ENCODE results near the gene TMEM87A. TPM values are rescaled to one million over a fixed set of nuclear protein-coding genes. Genes with fewer than 3 reads are reported as not detected.
A peak's percentile ranks its signal among the peaks of the same experiment; 100 is the strongest.
"Not testable (repeated sequence)": the region's sequence is repeated elsewhere in the genome, so short reads cannot be mapped to it uniquely, and the experiment has no call there.

The TMEM87A gene, protein sequence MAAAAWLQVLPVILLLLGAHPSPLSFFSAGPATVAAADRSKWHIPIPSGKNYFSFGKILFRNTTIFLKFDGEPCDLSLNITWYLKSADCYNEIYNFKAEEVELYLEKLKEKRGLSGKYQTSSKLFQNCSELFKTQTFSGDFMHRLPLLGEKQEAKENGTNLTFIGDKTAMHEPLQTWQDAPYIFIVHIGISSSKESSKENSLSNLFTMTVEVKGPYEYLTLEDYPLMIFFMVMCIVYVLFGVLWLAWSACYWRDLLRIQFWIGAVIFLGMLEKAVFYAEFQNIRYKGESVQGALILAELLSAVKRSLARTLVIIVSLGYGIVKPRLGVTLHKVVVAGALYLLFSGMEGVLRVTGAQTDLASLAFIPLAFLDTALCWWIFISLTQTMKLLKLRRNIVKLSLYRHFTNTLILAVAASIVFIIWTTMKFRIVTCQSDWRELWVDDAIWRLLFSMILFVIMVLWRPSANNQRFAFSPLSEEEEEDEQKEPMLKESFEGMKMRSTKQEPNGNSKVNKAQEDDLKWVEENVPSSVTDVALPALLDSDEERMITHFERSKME
- 44.0 TPM for polyA plus RNA-seq (2013)

DNA sequence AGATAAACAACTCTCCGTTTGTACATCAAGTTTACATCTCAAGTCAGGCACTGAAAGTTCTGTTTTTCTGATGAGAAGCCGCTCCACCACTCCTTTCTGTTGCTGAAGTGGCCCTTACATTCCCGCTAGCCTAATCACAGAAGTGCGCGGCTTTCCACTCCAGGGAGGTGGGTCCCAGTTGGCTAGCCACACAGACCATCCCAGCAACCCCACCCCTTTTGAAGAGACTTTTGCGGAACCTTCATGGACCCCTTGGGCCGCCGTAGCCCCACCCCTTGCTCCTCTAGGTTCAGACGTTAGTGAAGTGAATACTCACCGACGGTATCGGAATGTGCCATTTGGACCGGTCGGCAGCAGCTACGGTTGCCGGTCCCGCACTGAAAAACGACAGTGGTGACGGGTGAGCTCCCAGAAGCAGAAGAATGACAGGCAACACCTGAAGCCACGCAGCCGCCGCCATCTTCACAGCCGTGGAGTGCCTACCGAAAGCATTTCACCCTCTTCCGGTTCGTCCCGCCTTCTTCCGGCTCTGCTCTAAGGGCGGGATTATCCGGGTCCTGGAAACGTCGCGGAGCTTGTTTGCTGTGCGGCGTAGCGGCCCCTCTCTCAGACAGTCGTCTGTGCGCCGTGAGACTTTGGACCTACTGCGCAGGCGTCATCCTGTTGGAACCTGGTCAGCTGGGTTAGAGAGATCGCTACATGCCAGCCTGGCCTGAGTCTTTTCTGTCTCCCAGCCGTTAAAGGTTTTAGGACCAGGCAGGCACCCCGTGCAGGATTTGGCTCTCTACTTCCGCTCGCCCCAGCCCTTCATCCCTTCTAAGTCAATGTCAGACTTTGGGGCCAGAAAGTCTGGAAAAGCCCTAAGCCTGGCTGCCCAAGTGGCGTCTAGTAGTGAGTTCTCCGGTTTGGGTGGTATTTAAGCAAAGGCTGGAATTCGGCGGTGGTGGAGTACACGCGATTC, at the start of gene TMEM87A, which contains the start of gene GANC:
TMEM87A (minus strand) TSS at position 495 of the 961 bp plus-strand sequence; CDS start at position 460, 35 bp downstream.
GANC (plus strand) TSS at position 263 of the 961 bp plus-strand sequence. CDS start 1,281 bp downstream, outside the sequence.
- ChIA-PET POLR2A (interaction anchor here (0.5 to 0.6 kb wide), 5 partner anchors 92 to 1176 kb away, joined by 3 to 6 read pairs (median 3); no protein-coding TSS in a partner anchor), CTCF (interaction anchor here (0.6 to 1.5 kb wide), 3 partner anchors 19 to 859 kb away, joined by 3 read pairs; no protein-coding TSS in a partner anchor)
- Histone ChIP-seq H3K36me3 (ENCODE audit: control insufficient read depth in 4 of 4, insufficient read depth in 4 of 4, low read length in 3 of 4) (peaks cover 0 to 6% (median 4%) of the 10 kb centered on the region in 4 experiments), H3K4me3 (ENCODE audit: control insufficient read depth in 1 of 7, extremely low read depth in 1 of 7, insufficient read depth in 4 of 7, low read depth in 2 of 7, low read length in 6 of 7) (peak within 1 kb of the TSS; percentile 79 to 100 (median 97)), H3K9me3 (ENCODE audit: control extremely low read depth in 1 of 5, control insufficient read depth in 4 of 5, insufficient read depth in 2 of 5, low read depth in 1 of 5, low read length in 4 of 5) (no peaks in the 10 kb centered on the region), H3K4me1 (ENCODE audit: control extremely low read depth in 1 of 4, control insufficient read depth in 4 of 4, insufficient read depth in 4 of 4, low read length in 3 of 4) (peaks cover 10 to 48% (median 26%) of the 10 kb centered on the region in 4 experiments), H3K27ac (ENCODE audit: insufficient read depth in 1 of 2, low read depth in 1 of 2, low read length in 2 of 2, poor library complexity in 1 of 2, severe bottlenecking in 2 of 2) (peak within 1 kb of the TSS; percentile 85 to 93), H3K27me3 (replicated peaks in 2 of 5; ENCODE audit: control insufficient read depth in 4 of 5, insufficient read depth in 5 of 5, low read length in 4 of 5) (no peaks in the 10 kb centered on the region)
- peak; percentile 98 to 99 (median 99) for DNase-seq
- 0% methylated on average over 45 of the region's 52 CpGs for WGBS (ENCODE audit: insufficient coverage)

DNA sequence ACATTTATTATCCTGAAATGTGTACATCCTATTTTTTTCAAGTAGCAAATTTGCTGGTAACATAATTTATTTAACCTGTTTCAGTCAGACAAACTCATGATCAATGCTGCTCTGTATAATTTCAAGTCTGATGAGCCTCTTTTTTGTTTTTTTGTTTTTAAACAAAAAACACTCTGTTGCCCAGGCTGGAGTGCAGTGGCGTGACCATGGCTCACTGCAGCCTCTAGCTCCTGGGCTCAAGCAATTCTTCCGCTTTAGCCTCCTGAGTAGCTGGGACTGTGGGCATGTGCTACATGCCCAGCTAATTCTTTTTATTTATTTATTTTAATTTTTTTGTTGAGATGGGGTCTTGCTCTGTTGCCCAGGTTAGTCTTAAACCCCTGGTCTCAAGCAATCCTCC, 46.0 kb upstream of the TMEM87A start:
- H3K4me3 ChIP-seq (ENCODE audit: control insufficient read depth in 1 of 7, extremely low read depth in 1 of 7, insufficient read depth in 4 of 7, low read depth in 2 of 7, low read length in 6 of 7), result no peak overlapping the region
- H3K36me3 ChIP-seq (ENCODE audit: control insufficient read depth in 4 of 4, insufficient read depth in 4 of 4, low read length in 3 of 4), result peaks cover 0 to 17% (median 2%) of the 10 kb centered on the region in 4 experiments
- POLR2A ChIA-PET, result no interaction called here
- H3K27me3 ChIP-seq (replicated peaks in 2 of 5; ENCODE audit: control insufficient read depth in 4 of 5, insufficient read depth in 5 of 5, low read length in 4 of 5), result no peaks in the 10 kb centered on the region
- CTCF ChIA-PET, result interaction anchor here (1.5 kb wide), 1 partner anchor 10 kb away, joined by 3 read pairs; no protein-coding TSS in a partner anchor
- no peak overlapping the region for H3K27ac ChIP-seq (ENCODE audit: insufficient read depth in 1 of 2, low read depth in 1 of 2, low read length in 2 of 2, poor library complexity in 1 of 2, severe bottlenecking in 2 of 2)
- H3K4me1 ChIP-seq (ENCODE audit: control extremely low read depth in 1 of 4, control insufficient read depth in 4 of 4, insufficient read depth in 4 of 4, low read length in 3 of 4), result no peaks in the 10 kb centered on the region
- DNase-seq, result no peak
- H3K9me3 ChIP-seq (ENCODE audit: control extremely low read depth in 1 of 5, control insufficient read depth in 4 of 5, insufficient read depth in 2 of 5, low read depth in 1 of 5, low read length in 4 of 5), result no peaks in the 10 kb centered on the region
- WGBS (ENCODE audit: insufficient coverage), result 100% methylated on average over 1 of the region's 2 CpGs

DNA sequence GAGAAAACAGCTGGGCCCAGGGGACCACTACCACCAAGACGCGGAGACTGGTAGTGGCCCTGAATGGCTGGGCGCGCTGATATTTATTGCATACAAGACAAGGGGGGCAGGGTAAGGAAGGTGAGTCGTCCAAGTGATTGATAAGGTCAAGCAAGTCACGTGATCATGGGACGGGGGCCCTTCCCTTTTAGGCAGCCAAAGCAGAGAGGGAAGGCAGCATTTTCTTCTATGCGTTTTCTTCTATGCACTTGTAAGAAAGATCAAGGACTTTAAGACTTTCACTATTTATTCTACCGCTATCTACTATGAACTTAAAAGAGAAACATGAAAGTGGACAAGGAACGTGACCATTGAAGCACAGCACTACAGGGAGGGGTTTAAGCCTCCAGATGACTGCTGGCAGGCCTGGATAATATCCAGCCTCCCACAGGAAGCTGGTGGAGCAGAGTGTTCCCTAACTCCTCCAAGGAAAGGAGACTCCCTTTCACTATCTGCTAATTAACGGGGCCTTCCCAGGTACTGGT, 43.1 kb upstream of the TMEM87A start:
- peaks cover 0 to 11% (median 6%) of the 10 kb centered on the region in 4 experiments for H3K36me3 ChIP-seq (ENCODE audit: control insufficient read depth in 4 of 4, insufficient read depth in 4 of 4, low read length in 3 of 4)
- CTCF ChIA-PET, result interaction anchor here (1.1 kb wide), 1 partner anchor 9 kb away, joined by 3 read pairs; no protein-coding TSS in a partner anchor
- POLR2A ChIA-PET; H3K4me1 ChIP-seq (ENCODE audit: control extremely low read depth in 1 of 4, control insufficient read depth in 4 of 4, insufficient read depth in 4 of 4, low read length in 3 of 4); DNase-seq; H3K27ac ChIP-seq (ENCODE audit: insufficient read depth in 1 of 2, low read depth in 1 of 2, low read length in 2 of 2, poor library complexity in 1 of 2, severe bottlenecking in 2 of 2); H3K4me3 ChIP-seq (ENCODE audit: control insufficient read depth in 1 of 7, extremely low read depth in 1 of 7, insufficient read depth in 4 of 7, low read depth in 2 of 7, low read length in 6 of 7); H3K9me3 ChIP-seq (ENCODE audit: control extremely low read depth in 1 of 5, control insufficient read depth in 4 of 5, insufficient read depth in 2 of 5, low read depth in 1 of 5, low read length in 4 of 5); H3K27me3 ChIP-seq (replicated peaks in 2 of 5; ENCODE audit: control insufficient read depth in 4 of 5, insufficient read depth in 5 of 5, low read length in 4 of 5): not testable (repeated sequence)
- WGBS (ENCODE audit: insufficient coverage), result 66% methylated on average over 8 of the region's 11 CpGs

DNA sequence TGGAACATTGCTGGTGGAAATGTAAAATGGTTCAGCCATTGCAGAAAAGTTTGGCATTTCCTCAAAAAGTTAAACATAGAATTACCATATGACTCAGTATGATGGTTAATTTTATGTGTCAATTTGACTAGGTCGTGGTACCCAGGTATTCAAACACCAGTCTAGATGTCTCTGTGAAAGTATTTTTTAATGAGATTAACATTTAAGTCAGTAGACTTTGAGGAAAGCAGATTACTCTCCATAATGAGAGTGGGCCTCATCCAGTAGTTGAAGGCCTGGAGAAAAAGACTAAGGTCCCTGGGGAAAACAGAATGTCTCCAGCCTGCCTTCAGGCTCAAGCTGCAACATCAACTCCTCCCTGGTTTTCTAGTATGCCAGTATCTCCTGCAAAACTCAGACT, 42.3 kb upstream of the TMEM87A start:
- Histone ChIP-seq H3K27ac (ENCODE audit: insufficient read depth in 1 of 2, low read depth in 1 of 2, low read length in 2 of 2, poor library complexity in 1 of 2, severe bottlenecking in 2 of 2) (no peak overlapping the region), H3K4me1 (ENCODE audit: control extremely low read depth in 1 of 4, control insufficient read depth in 4 of 4, insufficient read depth in 4 of 4, low read length in 3 of 4) (no peaks in the 10 kb centered on the region), H3K36me3 (ENCODE audit: control insufficient read depth in 4 of 4, insufficient read depth in 4 of 4, low read length in 3 of 4) (peaks cover 4 to 20% (median 8%) of the 10 kb centered on the region in 4 experiments), H3K27me3 (replicated peaks in 2 of 5; ENCODE audit: control insufficient read depth in 4 of 5, insufficient read depth in 5 of 5, low read length in 4 of 5) (no peaks in the 10 kb centered on the region), H3K9me3 (ENCODE audit: control extremely low read depth in 1 of 5, control insufficient read depth in 4 of 5, insufficient read depth in 2 of 5, low read depth in 1 of 5, low read length in 4 of 5) (no peaks in the 10 kb centered on the region), H3K4me3 (ENCODE audit: control insufficient read depth in 1 of 7, extremely low read depth in 1 of 7, insufficient read depth in 4 of 7, low read depth in 2 of 7, low read length in 6 of 7) (no peak overlapping the region)
- no CpG with 5 or more reads among the region's 1 CpG for WGBS (ENCODE audit: insufficient coverage)
- no peak for DNase-seq
- ChIA-PET CTCF (no interaction called here), POLR2A (no interaction called here)

DNA sequence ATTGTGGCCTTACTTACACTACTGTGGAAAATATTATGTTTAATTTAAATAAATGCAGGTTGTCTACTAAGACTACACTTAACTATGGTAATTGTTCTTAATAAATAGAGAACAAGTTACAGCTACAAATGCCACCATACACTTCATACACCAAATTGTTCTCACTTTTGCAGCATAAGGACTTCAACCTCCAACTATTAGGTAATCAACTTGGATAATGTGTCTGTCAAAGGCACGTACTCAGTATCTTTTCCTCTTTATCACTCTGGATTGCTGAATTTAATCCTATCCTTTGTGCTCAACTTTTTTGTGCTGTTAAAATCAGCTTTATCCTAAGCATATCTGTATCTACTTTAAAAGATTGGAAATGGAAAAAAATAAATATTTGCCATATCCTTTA, 41.6 kb upstream of the TMEM87A start:
- Histone ChIP-seq H3K36me3 (ENCODE audit: control insufficient read depth in 4 of 4, insufficient read depth in 4 of 4, low read length in 3 of 4) (peaks cover 4 to 24% (median 12%) of the 10 kb centered on the region in 4 experiments), H3K27me3 (replicated peaks in 2 of 5; ENCODE audit: control insufficient read depth in 4 of 5, insufficient read depth in 5 of 5, low read length in 4 of 5) (no peaks in the 10 kb centered on the region), H3K4me1 (ENCODE audit: control extremely low read depth in 1 of 4, control insufficient read depth in 4 of 4, insufficient read depth in 4 of 4, low read length in 3 of 4) (no peaks in the 10 kb centered on the region), H3K4me3 (ENCODE audit: control insufficient read depth in 1 of 7, extremely low read depth in 1 of 7, insufficient read depth in 4 of 7, low read depth in 2 of 7, low read length in 6 of 7) (no peak overlapping the region), H3K27ac (ENCODE audit: insufficient read depth in 1 of 2, low read depth in 1 of 2, low read length in 2 of 2, poor library complexity in 1 of 2, severe bottlenecking in 2 of 2) (no peak overlapping the region), H3K9me3 (ENCODE audit: control extremely low read depth in 1 of 5, control insufficient read depth in 4 of 5, insufficient read depth in 2 of 5, low read depth in 1 of 5, low read length in 4 of 5) (no peaks in the 10 kb centered on the region)
- WGBS (ENCODE audit: insufficient coverage), result no CpG with 5 or more reads among the region's 1 CpG
- CTCF ChIA-PET, result no interaction called here
- POLR2A ChIA-PET, result no interaction called here
- DNase-seq, result no peak

DNA sequence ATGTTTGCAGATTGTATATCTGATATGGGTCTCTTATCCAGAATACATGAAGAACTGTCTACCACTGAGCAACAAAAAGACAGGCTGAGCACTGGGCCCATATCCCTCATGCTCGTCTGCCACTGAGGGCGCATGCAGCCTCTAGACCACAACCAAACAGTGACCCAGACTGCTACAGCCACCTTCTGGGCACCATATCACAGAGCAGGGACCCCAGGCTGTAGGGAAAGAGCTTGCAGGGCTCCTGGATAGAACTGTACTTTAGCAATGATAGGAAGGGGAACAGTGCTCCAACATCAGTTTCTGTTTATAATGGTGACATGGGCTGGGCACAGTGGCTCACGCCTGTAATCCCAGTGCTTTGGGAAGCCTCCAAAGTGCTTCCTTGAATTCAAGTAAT, 40.2 kb upstream of the TMEM87A start:
- peak in 1 of 3 donors; percentile 2 for DNase-seq
- ChIA-PET POLR2A (no interaction called here), CTCF (no interaction called here)
- Histone ChIP-seq H3K27ac (ENCODE audit: insufficient read depth in 1 of 2, low read depth in 1 of 2, low read length in 2 of 2, poor library complexity in 1 of 2, severe bottlenecking in 2 of 2) (no peak overlapping the region), H3K4me1 (ENCODE audit: control extremely low read depth in 1 of 4, control insufficient read depth in 4 of 4, insufficient read depth in 4 of 4, low read length in 3 of 4) (no peaks in the 10 kb centered on the region), H3K27me3 (replicated peaks in 2 of 5; ENCODE audit: control insufficient read depth in 4 of 5, insufficient read depth in 5 of 5, low read length in 4 of 5) (no peaks in the 10 kb centered on the region), H3K4me3 (ENCODE audit: control insufficient read depth in 1 of 7, extremely low read depth in 1 of 7, insufficient read depth in 4 of 7, low read depth in 2 of 7, low read length in 6 of 7) (no peak overlapping the region), H3K36me3 (ENCODE audit: control insufficient read depth in 4 of 4, insufficient read depth in 4 of 4, low read length in 3 of 4) (peaks cover 4 to 31% (median 12%) of the 10 kb centered on the region in 4 experiments), H3K9me3 (ENCODE audit: control extremely low read depth in 1 of 5, control insufficient read depth in 4 of 5, insufficient read depth in 2 of 5, low read depth in 1 of 5, low read length in 4 of 5) (no peaks in the 10 kb centered on the region)
- 64% methylated on average over 3 of the region's 3 CpGs for whole genome bisulfite sequencing (ENCODE audit: insufficient coverage)

Measured in common myeloid progenitor, CD34-positive (primary cell).